Measurements from ENCODE around the gene LMBR1L.

Gene LMBR1L

GRCh38 chr12:49121047-49121696 is 10.5 kb upstream of the LMBR1L start:
- ChIA-PET POLR2A (interaction anchor here (1.0 kb wide), 2 partner anchors 9 to 11 kb away, joined by 3 to 12 read pairs; partner anchors contain the start of genes LMBR1L and TUBA1B), CTCF (interaction anchor here (1.0 to 5.4 kb wide), 10 partner anchors 9 to 133 kb away, joined by 3 to 31 read pairs (median 6); partner anchors contain the start of genes DHH and TUBA1B)
- TF ChIP-seq CTCF (IDR thresholded peaks at IDR 0.05; ENCODE audit: control extremely low read depth, extremely low read depth, low read depth, missing control alignments): peak; percentile 32
- DNase-seq (ENCODE audit: extremely low spot score): peak; percentile 23

- TF ChIP-seq CTCF (IDR thresholded peaks at IDR 0.05; ENCODE audit: control extremely low read depth, extremely low read depth, low read depth, missing control alignments): no peak
- ChIA-PET POLR2A (interaction anchor here (0.6 to 4.0 kb wide), 5 partner anchors 11 to 41 kb away, joined by 3 to 33 read pairs (median 4); partner anchors contain the start of genes RHEBL1 and TUBA1B), CTCF (interaction anchor here (0.7 to 19.5 kb wide), 9 partner anchors 10 to 46 kb away, joined by 3 to 369 read pairs (median 5); partner anchors contain the start of genes DHH and TUBA1B)
- no peak for DNase-seq (ENCODE audit: extremely low spot score)
These were observed 559 bp upstream of the LMBR1L start for GRCh38 chr12:49111206-49111605.

- TF ChIP-seq CTCF (IDR thresholded peaks at IDR 0.05; ENCODE audit: control extremely low read depth, extremely low read depth, low read depth, missing control alignments): no peak
- no peak for DNase-seq (ENCODE audit: extremely low spot score)
- POLR2A ChIA-PET: interaction anchor here (0.5 to 4.0 kb wide), 9 partner anchors 9 to 85 kb away, joined by 3 to 33 read pairs (median 4); partner anchors contain the start of genes RHEBL1 and TUBA1B
- CTCF ChIA-PET: interaction anchor here (0.8 to 19.5 kb wide), 11 partner anchors 10 to 126 kb away, joined by 3 to 369 read pairs (median 5); partner anchors contain the start of genes DHH and TUBA1B
These were observed 795 bp downstream of the LMBR1L start for GRCh38 chr12:49109641-49110463.

GRCh38 chr12:49108958-49109404 is 1.7 kb downstream of the LMBR1L start:
- DNase-seq (ENCODE audit: extremely low spot score): no peak
- TF ChIP-seq CTCF (IDR thresholded peaks at IDR 0.05; ENCODE audit: control extremely low read depth, extremely low read depth, low read depth, missing control alignments): no peak
- ChIA-PET CTCF (interaction anchor here (1.1 to 19.5 kb wide), 7 partner anchors 8 to 65 kb away, joined by 3 to 369 read pairs (median 85); partner anchors contain the start of genes DHH and TUBA1B), POLR2A (interaction anchor here (0.5 to 4.0 kb wide), 4 partner anchors 22 to 632 kb away, joined by 3 to 33 read pairs (median 10); partner anchors contain the start of genes TMBIM6 and TUBA1B)

GRCh38 chr12:49105504-49106084 is 5.1 kb downstream of the LMBR1L start:
- POLR2A ChIA-PET: interaction anchor here (0.9 to 2.0 kb wide), 2 partner anchors 26 to 36 kb away, joined by 3 to 9 read pairs; partner anchors contain the start of genes RHEBL1 and TUBA1B

More at GRCh38 chr12:49105504-49106084, 5.1 kb downstream of the LMBR1L start:
- CTCF ChIA-PET: interaction anchor here (0.9 to 19.5 kb wide), 10 partner anchors 10 to 130 kb away, joined by 3 to 369 read pairs (median 7); partner anchors contain the start of genes DHH, RHEBL1 and TUBA1B
- DNase-seq (ENCODE audit: extremely low spot score): no peak
- TF ChIP-seq CTCF (IDR thresholded peaks at IDR 0.05; ENCODE audit: control extremely low read depth, extremely low read depth, low read depth, missing control alignments): no peak

All from GM10248 (cell line).